ENCODE measurements around the gene SEMA4C.

Gene SEMA4C, protein sequence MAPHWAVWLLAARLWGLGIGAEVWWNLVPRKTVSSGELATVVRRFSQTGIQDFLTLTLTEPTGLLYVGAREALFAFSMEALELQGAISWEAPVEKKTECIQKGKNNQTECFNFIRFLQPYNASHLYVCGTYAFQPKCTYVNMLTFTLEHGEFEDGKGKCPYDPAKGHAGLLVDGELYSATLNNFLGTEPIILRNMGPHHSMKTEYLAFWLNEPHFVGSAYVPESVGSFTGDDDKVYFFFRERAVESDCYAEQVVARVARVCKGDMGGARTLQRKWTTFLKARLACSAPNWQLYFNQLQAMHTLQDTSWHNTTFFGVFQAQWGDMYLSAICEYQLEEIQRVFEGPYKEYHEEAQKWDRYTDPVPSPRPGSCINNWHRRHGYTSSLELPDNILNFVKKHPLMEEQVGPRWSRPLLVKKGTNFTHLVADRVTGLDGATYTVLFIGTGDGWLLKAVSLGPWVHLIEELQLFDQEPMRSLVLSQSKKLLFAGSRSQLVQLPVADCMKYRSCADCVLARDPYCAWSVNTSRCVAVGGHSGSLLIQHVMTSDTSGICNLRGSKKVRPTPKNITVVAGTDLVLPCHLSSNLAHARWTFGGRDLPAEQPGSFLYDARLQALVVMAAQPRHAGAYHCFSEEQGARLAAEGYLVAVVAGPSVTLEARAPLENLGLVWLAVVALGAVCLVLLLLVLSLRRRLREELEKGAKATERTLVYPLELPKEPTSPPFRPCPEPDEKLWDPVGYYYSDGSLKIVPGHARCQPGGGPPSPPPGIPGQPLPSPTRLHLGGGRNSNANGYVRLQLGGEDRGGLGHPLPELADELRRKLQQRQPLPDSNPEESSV

DNA sequence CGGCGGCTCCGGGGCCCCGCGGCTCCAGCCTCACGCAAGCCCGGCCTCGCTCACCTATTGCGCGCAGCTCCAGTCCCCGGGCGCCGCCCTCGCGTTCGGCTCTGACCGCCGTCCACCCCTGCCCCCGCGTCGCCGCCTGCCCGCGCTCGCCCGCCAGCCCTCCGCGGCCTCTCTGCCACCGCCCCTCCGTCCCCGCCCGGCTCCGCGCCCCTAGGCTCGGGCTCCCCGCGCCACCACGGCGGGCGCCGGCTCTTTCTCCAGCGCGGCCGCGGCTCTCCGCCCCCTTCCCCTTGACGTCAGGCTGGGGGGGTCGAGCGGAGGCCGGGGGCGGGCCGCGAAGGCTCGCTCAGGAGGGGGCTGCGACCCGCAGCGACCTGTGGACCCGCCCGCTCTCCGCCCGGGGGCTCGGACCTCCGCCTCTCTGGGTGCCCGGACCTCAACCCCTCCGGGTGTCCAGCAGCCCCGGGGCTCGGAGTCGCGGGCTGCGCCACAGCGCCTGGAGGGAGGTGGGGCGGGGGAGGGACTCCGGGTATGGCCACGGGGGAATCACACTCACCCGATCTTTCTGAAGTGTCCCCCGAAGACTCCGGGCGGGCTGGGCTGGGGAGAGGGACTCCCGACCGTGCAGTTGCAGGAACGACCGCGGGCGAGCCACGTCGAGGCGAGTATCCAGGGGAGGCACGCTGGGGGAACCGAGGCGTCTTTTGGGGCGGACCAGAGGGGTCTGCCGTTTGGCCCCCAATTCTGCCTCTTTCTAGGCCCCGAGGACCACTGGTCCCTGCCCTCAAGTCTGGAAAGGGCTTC is at the start of gene SEMA4C:
SEMA4C (minus strand) TSS at position 259 of the 804 bp plus-strand sequence. CDS start 2,194 bp downstream, outside the sequence.
- peak in 1 of 2 experiments; percentile 15 for DNase-seq

DNA sequence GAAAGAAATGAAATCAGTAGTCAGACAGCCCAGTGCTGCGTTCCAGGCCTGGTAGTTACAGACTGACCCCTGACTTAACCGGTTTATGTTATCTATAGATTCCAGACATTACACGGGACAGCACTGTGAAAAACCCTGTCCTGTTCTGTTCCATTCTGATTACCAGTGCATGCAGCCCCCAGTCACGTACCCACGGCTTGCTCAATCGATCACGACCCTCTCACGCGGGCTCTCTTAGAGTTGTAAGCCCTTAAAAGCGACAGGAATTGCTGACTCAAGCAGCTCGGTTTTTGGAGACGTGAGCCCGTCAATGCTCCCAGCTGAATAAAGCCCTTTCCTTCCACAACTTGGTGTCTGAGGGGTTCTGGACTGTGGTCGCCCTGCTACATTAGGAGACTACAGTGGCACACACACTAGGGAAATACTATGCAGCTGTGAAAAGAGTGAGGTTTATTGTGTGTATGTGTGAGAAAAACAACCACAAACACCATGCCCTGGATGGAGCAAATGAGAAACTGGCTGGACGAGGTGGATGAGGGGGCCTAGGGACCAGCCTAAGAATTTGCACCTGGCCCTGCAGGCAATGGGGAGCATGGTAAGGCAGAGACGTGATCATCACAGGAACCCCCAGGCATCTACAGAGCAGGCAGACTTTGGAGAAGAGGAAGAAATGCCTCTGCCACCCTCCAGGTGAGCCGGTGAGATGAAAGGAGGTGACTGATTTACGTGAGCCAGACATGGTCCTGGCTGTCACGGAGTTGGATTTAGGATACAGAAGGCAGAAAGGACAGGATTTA is 49.1 kb upstream of the SEMA4C start:
- DNase-seq: no peak

DNA sequence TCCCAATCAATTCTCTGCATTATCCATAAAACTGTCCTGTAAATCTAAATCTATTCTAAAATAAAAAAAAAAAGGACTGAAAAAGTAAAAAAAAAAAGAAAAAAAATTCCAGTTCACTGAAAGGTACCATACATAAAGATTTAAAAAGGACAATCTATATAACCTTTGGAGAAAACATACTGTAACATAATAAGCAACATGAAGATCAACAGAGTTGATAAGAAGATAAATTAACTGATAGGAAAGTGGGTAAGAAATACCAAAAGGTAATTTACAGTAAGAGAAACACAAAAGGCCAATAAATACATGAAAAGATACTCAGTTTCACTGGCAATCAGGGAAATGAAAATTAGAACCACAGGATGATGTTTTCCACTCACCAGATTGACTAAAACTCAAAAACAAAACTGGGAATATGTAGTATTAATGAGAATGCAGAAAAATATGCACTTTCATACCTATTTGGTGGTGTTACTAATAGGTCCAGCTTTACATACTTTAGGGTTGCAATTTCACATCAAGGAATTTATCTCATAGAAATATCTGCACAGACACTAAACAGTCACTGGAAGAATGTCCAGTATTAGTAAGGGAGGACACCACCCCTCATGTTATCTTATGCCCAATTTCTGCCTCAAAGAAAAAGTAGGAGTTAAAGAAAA is 48.3 kb upstream of the SEMA4C start:
- no peak for DNase-seq

- DNase-seq: no peak
Observed at GRCh38 chr2:96916646-96917543, 47.0 kb upstream of the SEMA4C start.

GRCh38 chr2:96916156-96916630 is 46.3 kb upstream of the SEMA4C start:
- no peak for DNase-seq

GRCh38 chr2:96914332-96914731 is 44.5 kb upstream of the SEMA4C start:
- DNase-seq: no peak

DNA sequence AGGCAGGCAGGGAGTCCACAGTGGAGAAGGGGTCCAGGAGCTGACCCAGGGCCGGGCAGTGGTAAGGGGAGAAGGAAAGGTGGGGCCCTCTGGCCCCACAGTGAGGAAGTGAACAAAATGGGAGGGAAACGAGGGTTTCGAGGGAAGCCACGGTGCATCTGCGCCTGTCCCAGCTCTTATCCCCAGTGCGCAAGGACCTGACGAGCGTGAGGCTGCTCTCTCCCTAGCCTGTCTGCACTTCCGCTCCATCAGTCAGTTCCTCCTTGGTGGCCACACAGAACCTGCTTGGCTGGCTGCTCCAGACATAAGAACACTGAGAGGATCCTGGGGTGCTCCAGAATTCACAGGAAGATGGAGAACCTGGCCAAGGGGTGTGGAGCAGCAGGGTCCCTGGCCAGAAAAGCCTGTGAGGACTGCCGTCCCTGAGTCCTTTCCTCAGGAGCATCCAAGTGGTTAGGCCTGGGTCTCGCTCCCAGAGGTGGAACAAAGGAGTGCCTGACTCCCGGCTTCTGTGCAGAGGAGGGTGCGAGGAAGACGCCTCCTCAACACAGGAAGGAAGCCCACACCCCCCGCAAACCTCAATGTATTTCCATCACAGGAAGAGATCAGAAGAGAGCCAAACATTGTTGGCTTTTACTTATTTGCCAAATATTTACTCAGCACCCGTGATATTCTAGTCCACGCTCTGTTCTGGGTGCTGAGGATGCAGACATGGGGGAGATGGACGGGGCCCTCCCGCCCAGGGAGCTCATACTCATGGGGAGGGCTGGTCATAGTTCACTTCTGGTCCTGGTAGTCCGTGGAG is 43.7 kb upstream of the SEMA4C start:
- no peak for DNase-seq

GRCh38 chr2:96913117-96913397 is 43.2 kb upstream of the SEMA4C start:
- DNase-seq: no peak

DNA sequence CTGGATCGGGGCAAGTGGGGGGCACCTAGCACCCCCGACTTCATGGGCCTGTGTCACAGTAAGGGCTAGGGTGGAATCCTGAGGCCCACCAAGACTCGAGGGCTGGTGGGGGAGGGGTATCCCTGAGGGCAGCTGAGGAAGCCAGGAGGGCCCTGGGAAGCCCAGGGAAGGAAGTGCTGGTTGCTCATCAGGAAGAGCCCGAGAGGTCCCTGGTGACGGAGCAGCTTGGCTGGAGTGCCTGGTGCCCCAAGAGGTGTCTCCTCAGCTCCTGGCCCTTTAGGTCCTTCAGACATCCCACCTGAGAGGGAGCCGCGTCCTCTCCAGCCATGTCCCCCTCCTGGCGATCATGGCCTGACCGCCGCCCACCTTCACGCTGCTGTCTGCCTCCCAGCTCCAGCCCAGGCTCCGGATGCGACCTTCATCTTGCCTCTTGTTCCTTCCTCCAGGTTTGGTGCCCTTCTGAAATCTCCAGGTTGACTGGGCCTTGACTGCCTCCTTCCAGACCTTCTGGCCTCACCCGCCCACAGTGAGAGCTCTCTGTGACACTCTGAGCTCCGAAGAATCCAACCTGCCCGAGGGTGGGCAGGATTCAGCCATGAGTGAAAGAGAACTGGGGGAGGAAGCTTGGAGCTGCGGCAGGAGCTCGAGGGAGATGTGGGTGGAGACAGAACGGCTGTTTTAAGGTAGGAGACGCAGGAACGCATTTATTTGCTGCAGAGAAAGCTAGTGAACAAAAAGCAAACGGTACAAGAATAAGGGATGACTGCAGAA is 42.7 kb upstream of the SEMA4C start:
- no peak for DNase-seq

- no peak for DNase-seq
Observed at GRCh38 chr2:96909611-96910021, 39.7 kb upstream of the SEMA4C start.

GRCh38 chr2:96907115-96908041 is 37.5 kb upstream of the SEMA4C start:
- DNase-seq: no peak

DNA sequence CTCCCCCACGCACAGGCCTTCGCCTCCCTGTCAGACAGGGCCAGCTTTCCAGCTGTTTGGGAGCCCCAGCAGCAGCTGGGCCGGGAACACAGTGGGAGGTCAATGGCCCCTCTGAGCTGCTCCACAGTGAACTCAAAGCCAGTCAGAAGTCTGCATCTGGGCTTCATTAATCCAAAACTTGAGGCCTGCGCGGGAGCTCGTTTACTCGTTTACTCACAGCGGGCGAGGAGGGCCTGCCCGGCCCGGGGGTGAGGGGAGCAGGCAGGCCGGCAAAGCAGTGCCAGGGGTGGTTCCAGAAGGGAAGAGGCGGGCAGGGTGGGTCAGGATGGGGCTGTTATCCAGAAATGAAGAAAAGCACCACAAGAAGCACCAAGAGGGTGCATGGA is 36.8 kb upstream of the SEMA4C start:
- no peak for DNase-seq

GRCh38 chr2:96903815-96904214 is 33.9 kb upstream of the SEMA4C start:
- no peak for DNase-seq

GRCh38 chr2:96903318-96903717 is 33.4 kb upstream of the SEMA4C start:
- DNase-seq: no peak

- DNase-seq: no peak
Observed at GRCh38 chr2:96900237-96900636, 30.4 kb upstream of the SEMA4C start.

- no peak for DNase-seq
Observed at GRCh38 chr2:96899413-96899741, 29.5 kb upstream of the SEMA4C start.

- no peak for DNase-seq
Observed at GRCh38 chr2:96898641-96899412, 28.9 kb upstream of the SEMA4C start.
